Measurements from ENCODE around the gene SLC30A10.

DNA sequence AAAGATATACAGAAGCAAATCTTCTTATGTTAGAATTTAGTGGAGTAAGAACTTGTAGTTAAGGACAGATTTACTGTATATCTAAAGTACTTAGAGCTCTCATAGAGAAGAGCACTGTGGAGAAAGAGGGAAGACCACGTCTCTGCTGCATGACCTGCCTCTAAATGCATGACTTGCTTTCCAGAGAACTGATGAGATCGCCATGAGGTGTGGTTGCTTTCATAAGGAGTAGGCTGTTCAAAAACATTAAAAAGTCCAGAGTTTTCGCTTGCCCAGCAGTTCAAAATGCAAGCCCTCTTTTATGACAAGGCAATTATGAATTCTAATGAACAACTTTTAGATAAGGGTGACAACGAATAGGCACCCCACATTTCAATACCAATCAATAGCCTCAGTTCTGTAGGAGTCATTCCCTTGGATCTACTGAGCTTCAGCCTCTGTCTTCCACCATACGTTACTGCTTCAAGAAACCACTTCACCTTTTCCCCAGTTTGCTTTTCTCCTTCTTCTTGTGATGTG lies 24.9 kb downstream of the SLC30A10 start:
- TF ChIP-seq EZH2 (IDR thresholded peaks at IDR 0.05) (no peak), POLR2AphosphoS5 (IDR thresholded peaks at IDR 0.05; ENCODE audit: borderline replicate concordance, low read depth, low read length) (no peak)
